Stomach (tissue), 4 donors: ENCODE measurements around the gene ZBTB45.

Experiments used
- EP300 ChIP-seq: sonication (generic); formaldehyde crosslinking; IDR thresholded peaks from one replicate; pipeline ENCODE4 v1.6.1; 2017; ENCODE audit warnings: antibody characterized with exemption
- POLR2A ChIP-seq, 4 donors: fragments of 450-650 bp; IDR thresholded peaks; one replicate each; pipeline ENCODE4 v1.6.1; 2016; ENCODE audit warnings: antibody characterized with exemption in 4 of 4, control low read depth in 2 of 4, mild to moderate bottlenecking in 1 of 4, moderate library complexity in 1 of 4
- POLR2AphosphoS5 ChIP-seq, 3 donors: sonication (generic); formaldehyde crosslinking; IDR thresholded peaks; one replicate each; pipeline ENCODE4 v1.6.1; 2016; ENCODE audit warnings: antibody characterized with exemption in 3 of 3
- TF ChIP-seq, protein P1 (sequence below), 7 experiments: fragments of 450-650 bp in 4 of 7; fragments of 200-600 bp in 3 of 7; sonication (generic) in 3 of 7; IDR thresholded peaks; one replicate each; pipeline ENCODE4 v1.5.1; 2016 to 2019; ENCODE audit warnings: antibody characterized with exemption in 7 of 7, control low read depth in 2 of 7, mild to moderate bottlenecking in 1 of 7

DNA sequence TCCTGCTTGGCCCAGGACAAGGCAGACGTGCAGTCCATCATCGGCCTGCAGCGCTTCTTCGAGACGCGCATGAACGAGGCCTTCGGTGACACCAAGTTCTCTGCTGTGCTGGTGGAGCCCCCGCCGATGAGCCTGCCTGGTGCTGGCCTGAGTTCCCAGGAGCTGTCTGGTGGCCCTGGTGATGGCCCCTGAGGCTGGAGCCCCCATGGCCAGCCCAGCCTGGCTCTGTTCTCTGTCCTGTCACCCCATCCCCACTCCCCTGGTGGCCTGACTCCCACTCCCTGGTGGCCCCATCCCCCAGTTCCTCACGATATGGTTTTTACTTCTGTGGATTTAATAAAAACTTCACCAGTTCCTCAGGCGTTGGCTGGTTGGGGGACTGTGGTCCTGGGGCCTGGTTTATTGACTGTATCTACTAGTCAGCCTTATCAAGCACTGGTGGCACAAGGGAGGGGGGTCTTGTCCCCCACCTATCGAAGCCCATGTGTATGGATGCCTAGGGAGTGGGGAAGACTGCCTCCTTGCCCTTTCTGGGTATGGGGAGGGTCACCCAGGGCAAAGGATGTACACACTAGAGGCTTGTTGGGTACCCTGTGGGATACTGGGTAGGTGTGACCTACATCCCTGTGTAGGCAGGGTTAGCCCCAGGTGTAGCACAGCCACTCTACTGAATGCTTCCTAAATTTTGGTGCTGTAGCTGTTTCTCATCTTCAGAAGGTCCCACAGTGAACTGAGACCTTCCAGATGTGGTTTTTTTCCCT is 30.9 kb upstream of the ZBTB45 start:
- TF ChIP-seq, protein P1, sequence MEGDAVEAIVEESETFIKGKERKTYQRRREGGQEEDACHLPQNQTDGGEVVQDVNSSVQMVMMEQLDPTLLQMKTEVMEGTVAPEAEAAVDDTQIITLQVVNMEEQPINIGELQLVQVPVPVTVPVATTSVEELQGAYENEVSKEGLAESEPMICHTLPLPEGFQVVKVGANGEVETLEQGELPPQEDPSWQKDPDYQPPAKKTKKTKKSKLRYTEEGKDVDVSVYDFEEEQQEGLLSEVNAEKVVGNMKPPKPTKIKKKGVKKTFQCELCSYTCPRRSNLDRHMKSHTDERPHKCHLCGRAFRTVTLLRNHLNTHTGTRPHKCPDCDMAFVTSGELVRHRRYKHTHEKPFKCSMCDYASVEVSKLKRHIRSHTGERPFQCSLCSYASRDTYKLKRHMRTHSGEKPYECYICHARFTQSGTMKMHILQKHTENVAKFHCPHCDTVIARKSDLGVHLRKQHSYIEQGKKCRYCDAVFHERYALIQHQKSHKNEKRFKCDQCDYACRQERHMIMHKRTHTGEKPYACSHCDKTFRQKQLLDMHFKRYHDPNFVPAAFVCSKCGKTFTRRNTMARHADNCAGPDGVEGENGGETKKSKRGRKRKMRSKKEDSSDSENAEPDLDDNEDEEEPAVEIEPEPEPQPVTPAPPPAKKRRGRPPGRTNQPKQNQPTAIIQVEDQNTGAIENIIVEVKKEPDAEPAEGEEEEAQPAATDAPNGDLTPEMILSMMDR (IDR thresholded peaks at IDR 0.05): no peak
- TF ChIP-seq POLR2A (IDR thresholded peaks at IDR 0.05): no peak
- TF ChIP-seq EP300: no peak
- no peak for TF ChIP-seq POLR2AphosphoS5 (IDR thresholded peaks at IDR 0.05)
